ENCODE measurements around the gene GH2.

GRCh38 chr17:63927464-63928171, 45.9 kb upstream of the GH2 start:
- TF ChIP-seq CEBPB (IDR thresholded peaks at IDR 0.05): no peak
- TF ChIP-seq TCF12 (IDR thresholded peaks at IDR 0.05; ENCODE audit: low read depth): no peak
- TF ChIP-seq YY1 (IDR thresholded peaks at IDR 0.05; ENCODE audit: low read depth): no peak
- no peak for TF ChIP-seq EP300 (IDR thresholded peaks at IDR 0.05; ENCODE audit: borderline replicate concordance)
- no peak for TF ChIP-seq CREB1 (IDR thresholded peaks at IDR 0.05; ENCODE audit: low read depth)
- TF ChIP-seq RAD21 (IDR thresholded peaks at IDR 0.05; ENCODE audit: low read depth): no peak
- no peak for TF ChIP-seq FOXM1 (IDR thresholded peaks at IDR 0.05; ENCODE audit: borderline replicate concordance, low read depth)
- no peak for TF ChIP-seq REST (IDR thresholded peaks at IDR 0.05; ENCODE audit: low read depth)

Measured in Ishikawa (cell line).